Prostate gland (tissue), 2 donors: ENCODE measurements around the gene FRYL.

ENCODE experiments used
- POLR2A ChIP-seq: fragments of 450-650 bp; IDR thresholded peaks from one replicate; pipeline ENCODE4 v1.6.1; 2016; ENCODE audit warnings: antibody characterized with exemption, mild to moderate bottlenecking
- POLR2AphosphoS5 ChIP-seq: sonication (generic); formaldehyde crosslinking; IDR thresholded peaks from one replicate; pipeline ENCODE4 v1.6.1; 2017; ENCODE audit warnings: antibody characterized with exemption
- TF ChIP-seq, protein P1 (sequence below), 4 experiments: fragments of 200-600 bp in 2 of 4; fragments of 450-650 bp in 2 of 4; sonication (generic) in 2 of 4; IDR thresholded peaks; 1 replicate in 3 of 4; 2 replicates in 1 of 4; pipeline ENCODE4 v1.5.1; 2016 to 2019; ENCODE audit warnings: antibody characterized with exemption in 4 of 4, mild to moderate bottlenecking in 2 of 4, moderate library complexity in 2 of 4

DNA sequence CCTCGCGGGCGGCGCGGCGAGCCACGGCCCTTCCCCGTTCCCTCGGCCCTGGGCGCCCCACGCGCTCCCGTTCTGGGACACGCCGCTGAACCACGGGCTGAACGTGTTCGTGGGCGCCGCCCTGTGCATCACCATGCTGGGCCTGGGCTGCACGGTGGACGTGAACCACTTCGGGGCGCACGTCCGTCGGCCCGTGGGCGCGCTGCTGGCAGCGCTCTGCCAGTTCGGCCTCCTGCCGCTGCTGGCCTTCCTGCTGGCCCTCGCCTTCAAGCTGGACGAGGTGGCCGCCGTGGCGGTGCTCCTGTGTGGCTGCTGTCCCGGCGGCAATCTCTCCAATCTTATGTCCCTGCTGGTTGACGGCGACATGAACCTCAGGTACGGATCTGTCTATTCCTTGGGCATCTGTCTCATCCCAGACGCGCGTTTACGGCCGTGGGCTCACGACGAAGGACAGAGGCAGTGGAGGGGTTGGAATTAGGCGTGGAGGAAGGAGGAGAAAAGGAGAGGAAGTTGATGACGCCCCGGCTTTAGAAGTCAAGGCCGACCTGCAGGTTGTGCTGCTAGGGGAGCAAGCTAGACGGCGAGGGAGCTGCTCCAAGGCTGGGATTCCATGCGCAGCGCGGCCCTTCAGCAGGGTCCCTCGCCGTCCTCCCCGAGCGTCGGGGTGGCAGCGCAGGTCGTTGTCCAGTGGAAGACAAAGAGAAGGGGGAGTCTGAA, 296.1 kb downstream of the FRYL start:
- TF ChIP-seq, protein P1, sequence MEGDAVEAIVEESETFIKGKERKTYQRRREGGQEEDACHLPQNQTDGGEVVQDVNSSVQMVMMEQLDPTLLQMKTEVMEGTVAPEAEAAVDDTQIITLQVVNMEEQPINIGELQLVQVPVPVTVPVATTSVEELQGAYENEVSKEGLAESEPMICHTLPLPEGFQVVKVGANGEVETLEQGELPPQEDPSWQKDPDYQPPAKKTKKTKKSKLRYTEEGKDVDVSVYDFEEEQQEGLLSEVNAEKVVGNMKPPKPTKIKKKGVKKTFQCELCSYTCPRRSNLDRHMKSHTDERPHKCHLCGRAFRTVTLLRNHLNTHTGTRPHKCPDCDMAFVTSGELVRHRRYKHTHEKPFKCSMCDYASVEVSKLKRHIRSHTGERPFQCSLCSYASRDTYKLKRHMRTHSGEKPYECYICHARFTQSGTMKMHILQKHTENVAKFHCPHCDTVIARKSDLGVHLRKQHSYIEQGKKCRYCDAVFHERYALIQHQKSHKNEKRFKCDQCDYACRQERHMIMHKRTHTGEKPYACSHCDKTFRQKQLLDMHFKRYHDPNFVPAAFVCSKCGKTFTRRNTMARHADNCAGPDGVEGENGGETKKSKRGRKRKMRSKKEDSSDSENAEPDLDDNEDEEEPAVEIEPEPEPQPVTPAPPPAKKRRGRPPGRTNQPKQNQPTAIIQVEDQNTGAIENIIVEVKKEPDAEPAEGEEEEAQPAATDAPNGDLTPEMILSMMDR (IDR thresholded peaks at IDR 0.05): no peak
- TF ChIP-seq POLR2AphosphoS5 (no peak), POLR2A (no peak)
